WTC11 (cell line): ENCODE measurements around the gene LRRC27. TPM values are rescaled to one million over a fixed set of nuclear protein-coding genes. Genes with fewer than 3 reads are reported as not detected.

Experiments used
- ATAC-seq: fragments of 200-7000 bp; cut with Tn5 transposase; 2 replicates; pipeline ENCODE4 v1.10.0; 2021; ENCODE audit warnings: mild to moderate bottlenecking, moderate library complexity
- CTCF ChIA-PET: fragments of 300-600 bp; sonication (Branson Sonifier 250); formaldehyde crosslinking; loops from one replicate; lab custom pipeline; 2021; ENCODE audit warnings: antibody characterized with exemption; lab: Charles Lee
- POLR2A ChIA-PET: fragments of 350-600 bp; sonication (Branson Sonifier 250); formaldehyde crosslinking; loops from one replicate; lab custom pipeline; 2021; ENCODE audit warnings: antibody characterized with exemption; lab: Charles Lee
- DNase-seq: peaks from one replicate; pipeline ENCODE4 v3.0.0; 2021; ENCODE audit warnings: low spot score
- H3K27ac Mint-ChIP-seq: 2 replicates; pipeline ENCODE4 v1.8.0; 2021; ENCODE audit warnings: mixed read lengths
- H3K27me3 Mint-ChIP-seq: 2 replicates; pipeline ENCODE4 v1.8.0; 2021; ENCODE audit warnings: low read depth, mild to moderate bottlenecking, moderate library complexity, mixed read lengths
- H3K36me3 Mint-ChIP-seq: 2 replicates; pipeline ENCODE4 v1.8.0; 2021; ENCODE audit warnings: mixed read lengths
- H3K4me1 Mint-ChIP-seq: 2 replicates; pipeline ENCODE4 v1.8.0; 2022; ENCODE audit warnings: mixed read lengths
- H3K4me3 Mint-ChIP-seq: 2 replicates; pipeline ENCODE4 v1.8.0; 2021; ENCODE audit warnings: mild to moderate bottlenecking, moderate library complexity, mixed read lengths
- H3K9me3 Mint-ChIP-seq: 2 replicates; pipeline ENCODE4 v1.8.0; 2021; ENCODE audit warnings: mixed read lengths
- FOXP1 ChIP-seq: sonication (generic); formaldehyde crosslinking; IDR thresholded peaks from 2 replicates; pipeline ENCODE4 v1.8.0; 2022; ENCODE audit warnings: missing genetic modification reagents, mild to moderate bottlenecking, moderate library complexity, borderline replicate concordance
- HMGA2 ChIP-seq: fragments of 250-450 bp; sonication (Bioruptor Pico); IDR thresholded peaks from 2 replicates; pipeline ENCODE4 v1.4.0; 2021; ENCODE audit warnings: mild to moderate bottlenecking, moderate library complexity
- JUN ChIP-seq: sonication (generic); formaldehyde crosslinking; IDR thresholded peaks from 2 replicates; pipeline ENCODE4 v1.8.0; 2023; ENCODE audit warnings: mild to moderate bottlenecking, missing genetic modification reagents
- RORB ChIP-seq: fragments of 250-450 bp; sonication (Bioruptor Pico); IDR thresholded peaks from 2 replicates; pipeline ENCODE4 v1.9.0; 2021; ENCODE audit warnings: mild to moderate bottlenecking
- SMAD3 ChIP-seq: sonication (generic); formaldehyde crosslinking; IDR thresholded peaks from 2 replicates; pipeline ENCODE4 v1.8.0; 2022; ENCODE audit warnings: missing genetic modification reagents, mild to moderate bottlenecking, borderline replicate concordance
- SMAD4 ChIP-seq: sonication (generic); formaldehyde crosslinking; IDR thresholded peaks from 2 replicates; pipeline ENCODE4 v1.8.0; 2022; ENCODE audit warnings: mild to moderate bottlenecking, missing genetic modification reagents
- SOX15 ChIP-seq: fragments of 250-450 bp; sonication (Bioruptor Pico); IDR thresholded peaks from 2 replicates; pipeline ENCODE4 v1.9.0; 2021; ENCODE audit warnings: mild to moderate bottlenecking
- TCF7 ChIP-seq: sonication (generic); formaldehyde crosslinking; IDR thresholded peaks from 2 replicates; pipeline ENCODE4 v1.8.0; 2022; ENCODE audit warnings: mild to moderate bottlenecking, low read depth, missing genetic modification reagents, moderate library complexity
- TEAD1 ChIP-seq: sonication (generic); formaldehyde crosslinking; IDR thresholded peaks from 2 replicates; pipeline ENCODE4 v1.8.0; 2022; ENCODE audit warnings: mild to moderate bottlenecking, missing genetic modification reagents
- TEAD4 ChIP-seq: sonication (generic); formaldehyde crosslinking; IDR thresholded peaks from 2 replicates; pipeline ENCODE4 v1.8.0; 2022; ENCODE audit warnings: mild to moderate bottlenecking, missing genetic modification reagents
- ZNF121 ChIP-seq: sonication (generic); formaldehyde crosslinking; IDR thresholded peaks from 2 replicates; pipeline ENCODE4 v1.8.0; 2023; ENCODE audit warnings: missing genetic modification reagents
- ZNF138 ChIP-seq: sonication (generic); formaldehyde crosslinking; conservative IDR thresholded peaks from 2 replicates; pipeline ENCODE4 v1.8.1; 2022; ENCODE audit warnings: mild to moderate bottlenecking, moderate library complexity, missing genetic modification reagents
- ZNF317 ChIP-seq: sonication (generic); formaldehyde crosslinking; IDR thresholded peaks from 2 replicates; pipeline ENCODE4 v1.8.1; 2023; ENCODE audit warnings: low read depth, mild to moderate bottlenecking, moderate library complexity, missing genetic modification reagents, borderline replicate concordance
- total RNA-seq: library from RNA; stranded (reverse); gene quantifications from 3 replicates; pipeline ENCODE4 v1.2.3, GENCODE V29; 2021
- TF ChIP-seq, protein P1 (sequence below): sonication (generic); formaldehyde crosslinking; IDR thresholded peaks from 2 replicates; pipeline ENCODE4 v1.8.1; 2023; ENCODE audit warnings: mild to moderate bottlenecking, moderate library complexity, missing genetic modification reagents
- TF ChIP-seq, protein P2 (sequence below): fragments of 250-450 bp; sonication (Bioruptor Pico); IDR thresholded peaks from 2 replicates; pipeline ENCODE4 v1.8.0; 2021; ENCODE audit warnings: mild to moderate bottlenecking
- TF ChIP-seq, protein P3 (sequence below): sonication (generic); formaldehyde crosslinking; IDR thresholded peaks from 2 replicates; pipeline ENCODE4 v1.8.0; 2022; ENCODE audit warnings: mild to moderate bottlenecking, missing genetic modification reagents
- TF ChIP-seq, protein P4 (sequence below): sonication (generic); formaldehyde crosslinking; IDR thresholded peaks from 2 replicates; pipeline ENCODE4 v1.8.0; 2022; ENCODE audit warnings: missing genetic modification reagents
- TF ChIP-seq, protein P5 (sequence below): sonication (generic); formaldehyde crosslinking; IDR thresholded peaks from 2 replicates; pipeline ENCODE4 v1.8.0; 2023; ENCODE audit warnings: missing genetic modification reagents
- TF ChIP-seq, protein P6 (sequence below): sonication (generic); formaldehyde crosslinking; IDR thresholded peaks from 2 replicates; pipeline ENCODE4 v1.8.1; 2023; ENCODE audit warnings: mild to moderate bottlenecking, missing genetic modification reagents, moderate library complexity
- TF ChIP-seq, protein P7 (sequence below): sonication (generic); formaldehyde crosslinking; IDR thresholded peaks from 2 replicates; pipeline ENCODE4 v1.8.1; 2023; ENCODE audit warnings: mild to moderate bottlenecking, missing genetic modification reagents
- TF ChIP-seq, protein P8 (sequence below): sonication (generic); formaldehyde crosslinking; IDR thresholded peaks from 2 replicates; pipeline ENCODE4 v1.8.1; 2023; ENCODE audit warnings: mild to moderate bottlenecking, missing genetic modification reagents

LRRC27 gene
- total RNA-seq, 1 experiment from 2014 or later = 4.4 TPM

DNA sequence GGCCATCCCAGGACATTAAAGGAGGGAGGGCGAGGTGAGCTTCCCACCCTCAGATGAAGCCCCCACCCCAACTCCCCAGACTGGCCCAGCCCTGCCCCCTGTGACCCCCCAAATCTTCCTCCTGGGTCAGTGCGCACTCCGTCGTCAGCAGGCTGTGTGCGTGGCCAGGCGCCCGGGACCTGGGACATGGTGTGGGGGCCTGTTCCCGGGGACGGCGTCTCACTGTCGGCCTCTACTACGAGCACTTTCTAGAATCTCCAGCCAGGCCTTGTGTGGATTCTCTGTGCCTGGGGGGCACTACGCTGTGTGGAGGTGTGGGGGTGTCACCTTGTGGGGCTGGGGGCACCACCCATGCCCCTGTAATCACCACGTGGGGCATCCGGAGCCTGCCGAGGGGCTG, 74.8 kb downstream of the LRRC27 start:
- CTCF ChIA-PET = interaction anchor here (1.3 to 4.2 kb wide), 4 partner anchors 13 to 46 kb away, joined by 3 to 63 read pairs (median 6); no protein-coding TSS in a partner anchor
- TF ChIP-seq TEAD4 (CRISPR knock-in tag) (no peak), SMAD4 (CRISPR knock-in tag) (no peak), HMGA2 (CRISPR knock-in tag) (no peak), ZNF138 (CRISPR knock-in tag) (no peak), TEAD1 (CRISPR knock-in tag) (no peak), ZNF121 (CRISPR knock-in tag) (no peak), RORB (CRISPR knock-in tag) (no peak), FOXP1 (CRISPR knock-in tag) (no peak), SMAD3 (CRISPR knock-in tag) (no peak), SOX15 (CRISPR knock-in tag) (no peak)
- TF ChIP-seq, protein P1, sequence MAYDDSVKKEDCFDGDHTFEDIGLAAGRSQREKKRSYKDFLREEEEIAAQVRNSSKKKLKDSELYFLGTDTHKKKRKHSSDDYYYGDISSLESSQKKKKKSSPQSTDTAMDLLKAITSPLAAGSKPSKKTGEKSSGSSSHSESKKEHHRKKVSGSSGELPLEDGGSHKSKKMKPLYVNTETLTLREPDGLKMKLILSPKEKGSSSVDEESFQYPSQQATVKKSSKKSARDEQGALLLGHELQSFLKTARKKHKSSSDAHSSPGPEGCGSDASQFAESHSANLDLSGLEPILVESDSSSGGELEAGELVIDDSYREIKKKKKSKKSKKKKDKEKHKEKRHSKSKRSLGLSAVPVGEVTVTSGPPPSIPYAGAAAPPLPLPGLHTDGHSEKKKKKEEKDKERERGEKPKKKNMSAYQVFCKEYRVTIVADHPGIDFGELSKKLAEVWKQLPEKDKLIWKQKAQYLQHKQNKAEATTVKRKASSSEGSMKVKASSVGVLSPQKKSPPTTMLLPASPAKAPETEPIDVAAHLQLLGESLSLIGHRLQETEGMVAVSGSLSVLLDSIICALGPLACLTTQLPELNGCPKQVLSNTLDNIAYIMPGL (CRISPR knock-in tag) = no peak
- TF ChIP-seq, protein P2, sequence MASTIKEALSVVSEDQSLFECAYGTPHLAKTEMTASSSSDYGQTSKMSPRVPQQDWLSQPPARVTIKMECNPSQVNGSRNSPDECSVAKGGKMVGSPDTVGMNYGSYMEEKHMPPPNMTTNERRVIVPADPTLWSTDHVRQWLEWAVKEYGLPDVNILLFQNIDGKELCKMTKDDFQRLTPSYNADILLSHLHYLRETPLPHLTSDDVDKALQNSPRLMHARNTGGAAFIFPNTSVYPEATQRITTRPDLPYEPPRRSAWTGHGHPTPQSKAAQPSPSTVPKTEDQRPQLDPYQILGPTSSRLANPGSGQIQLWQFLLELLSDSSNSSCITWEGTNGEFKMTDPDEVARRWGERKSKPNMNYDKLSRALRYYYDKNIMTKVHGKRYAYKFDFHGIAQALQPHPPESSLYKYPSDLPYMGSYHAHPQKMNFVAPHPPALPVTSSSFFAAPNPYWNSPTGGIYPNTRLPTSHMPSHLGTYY (CRISPR knock-in tag) = no peak
- TF ChIP-seq, protein P3, sequence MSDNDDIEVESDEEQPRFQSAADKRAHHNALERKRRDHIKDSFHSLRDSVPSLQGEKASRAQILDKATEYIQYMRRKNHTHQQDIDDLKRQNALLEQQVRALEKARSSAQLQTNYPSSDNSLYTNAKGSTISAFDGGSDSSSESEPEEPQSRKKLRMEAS (CRISPR knock-in tag) = no peak
- TF ChIP-seq, protein P4, sequence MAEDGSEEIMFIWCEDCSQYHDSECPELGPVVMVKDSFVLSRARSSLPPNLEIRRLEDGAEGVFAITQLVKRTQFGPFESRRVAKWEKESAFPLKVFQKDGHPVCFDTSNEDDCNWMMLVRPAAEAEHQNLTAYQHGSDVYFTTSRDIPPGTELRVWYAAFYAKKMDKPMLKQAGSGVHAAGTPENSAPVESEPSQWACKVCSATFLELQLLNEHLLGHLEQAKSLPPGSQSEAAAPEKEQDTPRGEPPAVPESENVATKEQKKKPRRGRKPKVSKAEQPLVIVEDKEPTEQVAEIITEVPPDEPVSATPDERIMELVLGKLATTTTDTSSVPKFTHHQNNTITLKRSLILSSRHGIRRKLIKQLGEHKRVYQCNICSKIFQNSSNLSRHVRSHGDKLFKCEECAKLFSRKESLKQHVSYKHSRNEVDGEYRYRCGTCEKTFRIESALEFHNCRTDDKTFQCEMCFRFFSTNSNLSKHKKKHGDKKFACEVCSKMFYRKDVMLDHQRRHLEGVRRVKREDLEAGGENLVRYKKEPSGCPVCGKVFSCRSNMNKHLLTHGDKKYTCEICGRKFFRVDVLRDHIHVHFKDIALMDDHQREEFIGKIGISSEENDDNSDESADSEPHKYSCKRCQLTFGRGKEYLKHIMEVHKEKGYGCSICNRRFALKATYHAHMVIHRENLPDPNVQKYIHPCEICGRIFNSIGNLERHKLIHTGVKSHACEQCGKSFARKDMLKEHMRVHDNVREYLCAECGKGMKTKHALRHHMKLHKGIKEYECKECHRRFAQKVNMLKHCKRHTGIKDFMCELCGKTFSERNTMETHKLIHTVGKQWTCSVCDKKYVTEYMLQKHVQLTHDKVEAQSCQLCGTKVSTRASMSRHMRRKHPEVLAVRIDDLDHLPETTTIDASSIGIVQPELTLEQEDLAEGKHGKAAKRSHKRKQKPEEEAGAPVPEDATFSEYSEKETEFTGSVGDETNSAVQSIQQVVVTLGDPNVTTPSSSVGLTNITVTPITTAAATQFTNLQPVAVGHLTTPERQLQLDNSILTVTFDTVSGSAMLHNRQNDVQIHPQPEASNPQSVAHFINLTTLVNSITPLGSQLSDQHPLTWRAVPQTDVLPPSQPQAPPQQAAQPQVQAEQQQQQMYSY (CRISPR knock-in tag) = no peak
- TF ChIP-seq, protein P5, sequence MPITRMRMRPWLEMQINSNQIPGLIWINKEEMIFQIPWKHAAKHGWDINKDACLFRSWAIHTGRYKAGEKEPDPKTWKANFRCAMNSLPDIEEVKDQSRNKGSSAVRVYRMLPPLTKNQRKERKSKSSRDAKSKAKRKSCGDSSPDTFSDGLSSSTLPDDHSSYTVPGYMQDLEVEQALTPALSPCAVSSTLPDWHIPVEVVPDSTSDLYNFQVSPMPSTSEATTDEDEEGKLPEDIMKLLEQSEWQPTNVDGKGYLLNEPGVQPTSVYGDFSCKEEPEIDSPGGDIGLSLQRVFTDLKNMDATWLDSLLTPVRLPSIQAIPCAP (CRISPR knock-in tag) = no peak
- Mint-ChIP-seq H3K4me1 (peaks cover 40% of the 10 kb centered on the region), H3K27ac (no peak overlapping the region; the same call in 1 of the 2 replicates), H3K36me3 (peaks cover 6% of the 10 kb centered on the region; the same call in 1 of the 2 replicates), H3K9me3 (no peaks in the 10 kb centered on the region), H3K27me3 (no peaks in the 10 kb centered on the region), H3K4me3 (no peak overlapping the region)
- DNase-seq (no peak), ATAC-seq (no peak)
- POLR2A ChIA-PET = no interaction called here

DNA sequence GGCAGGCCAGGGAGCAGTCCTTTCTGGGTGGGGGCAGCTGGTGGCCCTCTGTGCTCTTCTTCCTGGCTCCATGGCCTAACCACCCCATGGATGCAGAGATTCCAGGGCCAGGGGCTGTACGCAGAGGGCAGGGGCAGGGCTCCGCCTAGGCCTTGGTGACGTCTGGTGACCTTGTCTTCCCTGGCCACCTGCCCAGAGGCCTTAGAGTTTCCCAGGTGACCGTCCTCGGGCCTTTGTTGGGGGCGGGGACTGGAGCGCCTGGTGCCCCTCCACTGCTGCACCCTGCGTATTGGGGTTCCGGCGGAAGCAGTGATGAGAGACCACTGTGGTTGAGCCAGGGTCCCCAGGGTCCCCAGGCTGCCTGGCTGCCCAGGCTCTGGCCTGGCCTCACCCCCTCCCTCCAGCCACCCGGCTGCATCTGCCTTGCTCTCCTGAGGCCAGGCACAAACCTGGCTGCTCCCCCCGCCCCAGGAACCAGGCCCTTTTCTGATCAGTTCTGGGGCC, 75.3 kb downstream of the LRRC27 start:
- H3K27me3 Mint-ChIP-seq = no peaks in the 10 kb centered on the region
- DNase-seq (no peak), ATAC-seq (no peak)
- peak overlapping the region; percentile 99 for H3K27ac Mint-ChIP-seq
- ChIA-PET POLR2A (interaction anchor here (1.0 to 1.8 kb wide), 2 partner anchors 11 to 14 kb away, joined by 3 to 9 read pairs; no protein-coding TSS in a partner anchor), CTCF (interaction anchor here (4.2 kb wide), 1 partner anchor 12 kb away, joined by 63 read pairs; no protein-coding TSS in a partner anchor)
- peaks cover 44% of the 10 kb centered on the region for H3K4me1 Mint-ChIP-seq
- H3K9me3 Mint-ChIP-seq = no peaks in the 10 kb centered on the region
- peaks cover 6% of the 10 kb centered on the region; the same call in 1 of the 2 replicates for H3K36me3 Mint-ChIP-seq
- H3K4me3 Mint-ChIP-seq = peak overlapping the region; percentile 53
- TF ChIP-seq, protein P2 (CRISPR knock-in tag) = no peak
- TF ChIP-seq, protein P6, sequence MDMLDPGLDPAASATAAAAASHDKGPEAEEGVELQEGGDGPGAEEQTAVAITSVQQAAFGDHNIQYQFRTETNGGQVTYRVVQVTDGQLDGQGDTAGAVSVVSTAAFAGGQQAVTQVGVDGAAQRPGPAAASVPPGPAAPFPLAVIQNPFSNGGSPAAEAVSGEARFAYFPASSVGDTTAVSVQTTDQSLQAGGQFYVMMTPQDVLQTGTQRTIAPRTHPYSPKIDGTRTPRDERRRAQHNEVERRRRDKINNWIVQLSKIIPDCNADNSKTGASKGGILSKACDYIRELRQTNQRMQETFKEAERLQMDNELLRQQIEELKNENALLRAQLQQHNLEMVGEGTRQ (CRISPR knock-in tag) = no peak
- TF ChIP-seq, protein P7, sequence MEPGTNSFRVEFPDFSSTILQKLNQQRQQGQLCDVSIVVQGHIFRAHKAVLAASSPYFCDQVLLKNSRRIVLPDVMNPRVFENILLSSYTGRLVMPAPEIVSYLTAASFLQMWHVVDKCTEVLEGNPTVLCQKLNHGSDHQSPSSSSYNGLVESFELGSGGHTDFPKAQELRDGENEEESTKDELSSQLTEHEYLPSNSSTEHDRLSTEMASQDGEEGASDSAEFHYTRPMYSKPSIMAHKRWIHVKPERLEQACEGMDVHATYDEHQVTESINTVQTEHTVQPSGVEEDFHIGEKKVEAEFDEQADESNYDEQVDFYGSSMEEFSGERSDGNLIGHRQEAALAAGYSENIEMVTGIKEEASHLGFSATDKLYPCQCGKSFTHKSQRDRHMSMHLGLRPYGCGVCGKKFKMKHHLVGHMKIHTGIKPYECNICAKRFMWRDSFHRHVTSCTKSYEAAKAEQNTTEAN = no peak
- TF ChIP-seq ZNF317 (CRISPR knock-in tag) (no peak), JUN (CRISPR knock-in tag) (no peak), TCF7 (CRISPR knock-in tag) (no peak), SMAD3 (CRISPR knock-in tag) (no peak)
- TF ChIP-seq, protein P8, sequence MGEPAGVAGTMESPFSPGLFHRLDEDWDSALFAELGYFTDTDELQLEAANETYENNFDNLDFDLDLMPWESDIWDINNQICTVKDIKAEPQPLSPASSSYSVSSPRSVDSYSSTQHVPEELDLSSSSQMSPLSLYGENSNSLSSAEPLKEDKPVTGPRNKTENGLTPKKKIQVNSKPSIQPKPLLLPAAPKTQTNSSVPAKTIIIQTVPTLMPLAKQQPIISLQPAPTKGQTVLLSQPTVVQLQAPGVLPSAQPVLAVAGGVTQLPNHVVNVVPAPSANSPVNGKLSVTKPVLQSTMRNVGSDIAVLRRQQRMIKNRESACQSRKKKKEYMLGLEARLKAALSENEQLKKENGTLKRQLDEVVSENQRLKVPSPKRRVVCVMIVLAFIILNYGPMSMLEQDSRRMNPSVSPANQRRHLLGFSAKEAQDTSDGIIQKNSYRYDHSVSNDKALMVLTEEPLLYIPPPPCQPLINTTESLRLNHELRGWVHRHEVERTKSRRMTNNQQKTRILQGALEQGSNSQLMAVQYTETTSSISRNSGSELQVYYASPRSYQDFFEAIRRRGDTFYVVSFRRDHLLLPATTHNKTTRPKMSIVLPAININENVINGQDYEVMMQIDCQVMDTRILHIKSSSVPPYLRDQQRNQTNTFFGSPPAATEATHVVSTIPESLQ (CRISPR knock-in tag) = no peak
